ENCODE results near the gene TUFT1.
"Not testable (repeated sequence)": the region's sequence is repeated elsewhere in the genome, so short reads cannot be mapped to it uniquely, and the experiment has no call there.

Gene TUFT1

GRCh38 chr1:151512326-151512725 is 27.8 kb upstream of the TUFT1 start:
- no peak for DNase-seq (ENCODE audit: low read depth, low spot score)

- DNase-seq (ENCODE audit: low read depth, low spot score), result no peak
Measured at GRCh38 chr1:151512801-151513625, 27.1 kb upstream of the TUFT1 start.

GRCh38 chr1:151513626-151514121 is 26.4 kb upstream of the TUFT1 start:
- DNase-seq (ENCODE audit: low read depth, low spot score), result no peak

GRCh38 chr1:151514366-151514765 is 25.7 kb upstream of the TUFT1 start:
- no peak for DNase-seq (ENCODE audit: low read depth, low spot score)

GRCh38 chr1:151515265-151515664 is 24.8 kb upstream of the TUFT1 start:
- DNase-seq (ENCODE audit: low read depth, low spot score), result no peak

GRCh38 chr1:151516031-151516511 is 24.0 kb upstream of the TUFT1 start:
- DNase-seq (ENCODE audit: low read depth, low spot score), result no peak

GRCh38 chr1:151518431-151518830 is 21.7 kb upstream of the TUFT1 start:
- DNase-seq (ENCODE audit: low read depth, low spot score), result no peak

GRCh38 chr1:151518936-151519335 is 21.2 kb upstream of the TUFT1 start:
- DNase-seq (ENCODE audit: low read depth, low spot score), result no peak

- no peak for DNase-seq (ENCODE audit: low read depth, low spot score)
Measured at GRCh38 chr1:151519667-151520066, 20.4 kb upstream of the TUFT1 start.

GRCh38 chr1:151520359-151520758 is 19.8 kb upstream of the TUFT1 start:
- DNase-seq (ENCODE audit: low read depth, low spot score), result no peak

GRCh38 chr1:151522427-151522826 is 17.7 kb upstream of the TUFT1 start:
- DNase-seq (ENCODE audit: low read depth, low spot score), result not testable (repeated sequence)

GRCh38 chr1:151523326-151523725 is 16.8 kb upstream of the TUFT1 start:
- DNase-seq (ENCODE audit: low read depth, low spot score), result no peak

- no peak for DNase-seq (ENCODE audit: low read depth, low spot score)
Measured at GRCh38 chr1:151524736-151525135, 15.4 kb upstream of the TUFT1 start.

- no peak for DNase-seq (ENCODE audit: low read depth, low spot score)
Measured at GRCh38 chr1:151526735-151527525, 13.2 kb upstream of the TUFT1 start.

- no peak for DNase-seq (ENCODE audit: low read depth, low spot score)
Measured at GRCh38 chr1:151529211-151529702, 10.9 kb upstream of the TUFT1 start.

- DNase-seq (ENCODE audit: low read depth, low spot score), result no peak
Measured at GRCh38 chr1:151529781-151530180, 10.3 kb upstream of the TUFT1 start.

- DNase-seq (ENCODE audit: low read depth, low spot score), result no peak
Measured at GRCh38 chr1:151530461-151530860, 9.6 kb upstream of the TUFT1 start.

GRCh38 chr1:151533870-151534269 is 6.2 kb upstream of the TUFT1 start:
- DNase-seq (ENCODE audit: low read depth, low spot score), result no peak

GRCh38 chr1:151534662-151535278 is 5.3 kb upstream of the TUFT1 start:
- no peak for DNase-seq (ENCODE audit: low read depth, low spot score)

- DNase-seq (ENCODE audit: low read depth, low spot score), result no peak
Measured at GRCh38 chr1:151535326-151536271, 4.5 kb upstream of the TUFT1 start.

GRCh38 chr1:151536499-151536898 is 3.6 kb upstream of the TUFT1 start:
- no peak for DNase-seq (ENCODE audit: low read depth, low spot score)

Measured in smooth muscle cell of the brain vasculature (primary cell).